K562 (cell line): ENCODE results near the gene ZFYVE28. TPM values are rescaled to one million over a fixed set of nuclear protein-coding genes. Genes with fewer than 3 reads are reported as not detected.
"Not testable (repeated sequence)": the region's sequence is repeated elsewhere in the genome, so short reads cannot be mapped to it uniquely, and the experiment has no call there.

ENCODE experiments used
- ATAC-seq: fragments of 200-7000 bp; cut with Tn5 transposase; 3 replicates; pipeline ENCODE4 v1.9.1; 2020; ENCODE audit warnings: moderate library complexity
- BruUV-seq: library from RNA; stranded (reverse); fragments of 400-500 nt; replicated peaks from 2 replicates; lab custom pipeline; 2021; lab: Mats Ljungman, UMichigan
- CTCF ChIA-PET: fragments of 300-600 bp; formaldehyde crosslinking; extraction: SDS; loops from one replicate; lab custom pipeline; 2021; ENCODE audit warnings: low intra/inter-chr PET ratio; lab: Yijun Ruan, JAX
- POLR2A ChIA-PET: fragments of 300-600, 350-650 bp; sonication (Branson Sonifier 250); formaldehyde crosslinking; extraction: SDS; loops from one replicate; lab custom pipeline; 2021; ENCODE audit warnings: antibody characterized with exemption, inconsistent platforms; lab: Yijun Ruan, JAX
- DNase-seq, 4 experiments: peaks; one replicate each; pipeline versions ENCODE4 v3.0.0 to v3.0.0-alpha.2; 2011 to 2018; ENCODE audit warnings: low spot score in 3 of 4, mixed read lengths in 3 of 4; ENCODE audit errors: extremely low read depth in 1 of 4
- FAIRE-seq: peaks from 2 replicates; lab custom pipeline; 2011; peaks lifted over from hg19 to GRCh38; lab: Jason Lieb, UNC
- H2AFZ ChIP-seq: 2 replicates; pipeline ENCODE4 v1.6.0; 2011; ENCODE audit warnings: low read depth, low read length, control low read depth, inconsistent platforms
- H3K27ac ChIP-seq: fragments of 200-600 bp; 3 replicates; pipeline ENCODE4 v1.8.0; 2011; ENCODE audit warnings: low read depth, mild to moderate bottlenecking, control low read depth, inconsistent platforms, low read length, moderate library complexity, mixed read lengths; ENCODE audit errors: extremely low read depth
- H3K27me3 ChIP-seq, 2 experiments: fragments of 300-600 bp in 1 of 2; 2 replicates in 1 of 2; 3 replicates in 1 of 2; pipeline versions ENCODE4 v1.6.0 to v1.8.0; 2011; ENCODE audit warnings: inconsistent platforms in 2 of 2, low read length in 2 of 2, mild to moderate bottlenecking in 1 of 2, mixed read lengths in 1 of 2, moderate library complexity in 1 of 2; ENCODE audit not compliant: control insufficient read depth in 2 of 2, insufficient read depth in 2 of 2
- H3K36me3 ChIP-seq: fragments of 300-600 bp; 3 replicates; pipeline ENCODE4 v1.8.0; 2011; ENCODE audit warnings: mild to moderate bottlenecking, low read length, inconsistent platforms; ENCODE audit not compliant: control insufficient read depth, insufficient read depth
- H3K4me1 ChIP-seq, 2 experiments: fragments of 200-600 bp in 1 of 2; replicated peaks in 1 of 2; 2 replicates in 1 of 2; 3 replicates in 1 of 2; pipeline versions ENCODE4 v1.5.1 to v1.8.0; 2011; ENCODE audit warnings: inconsistent platforms in 2 of 2, low read length in 2 of 2, mild to moderate bottlenecking in 1 of 2, mixed read lengths in 1 of 2, moderate library complexity in 1 of 2; ENCODE audit not compliant: control insufficient read depth in 2 of 2, insufficient read depth in 2 of 2
- H3K4me2 ChIP-seq: 2 replicates; pipeline ENCODE4 v1.6.1; 2011; ENCODE audit warnings: low read length, control low read depth, inconsistent platforms, mixed read lengths; ENCODE audit not compliant: insufficient read depth
- H3K4me3 ChIP-seq: fragments of 200-600 bp; sonication (generic), shearing (Covaris generic); 2 replicates; pipeline ENCODE4 v1.5.1; 2016; ENCODE audit warnings: control low read depth, inconsistent platforms
- H3K79me2 ChIP-seq: fragments of 200-600 bp; 3 replicates; pipeline ENCODE4 v1.8.0; 2011; ENCODE audit warnings: low read length, inconsistent platforms; ENCODE audit not compliant: control insufficient read depth, insufficient read depth
- H3K9ac ChIP-seq, 2 experiments: 2 replicates each; pipeline versions ENCODE4 v1.6.0 to v1.6.1; 2011; ENCODE audit warnings: low read depth in 2 of 2, low read length in 2 of 2, control low read depth in 1 of 2, inconsistent platforms in 1 of 2, mild to moderate bottlenecking in 1 of 2, mixed read lengths in 1 of 2; ENCODE audit not compliant: insufficient read depth in 1 of 2
- H3K9me1 ChIP-seq: one replicate; pipeline ENCODE4 v1.6.0; 2011; ENCODE audit warnings: inconsistent platforms, mild to moderate bottlenecking, low read length, moderate library complexity; ENCODE audit not compliant: control insufficient read depth, insufficient read depth
- H3K9me3 ChIP-seq: replicated peaks from 2 replicates; pipeline ENCODE4 v1.5.1; 2011; ENCODE audit warnings: low read depth, low read length, inconsistent platforms; ENCODE audit not compliant: control insufficient read depth, insufficient read depth
- H4K20me1 ChIP-seq: replicated peaks from 2 replicates; pipeline ENCODE4 v1.6.1; 2011; ENCODE audit warnings: low read length, inconsistent platforms, mixed read lengths; ENCODE audit not compliant: control insufficient read depth, insufficient read depth
- HDAC2 ChIP-seq: fragments of 450-650 bp; IDR thresholded peaks from 2 replicates; pipeline ENCODE4 v1.6.1; 2016; ENCODE audit warnings: mild to moderate bottlenecking
- MGA ChIP-seq: fragments of 450-650 bp; IDR thresholded peaks from 2 replicates; pipeline ENCODE4 v1.6.1; 2016; ENCODE audit warnings: mild to moderate bottlenecking, moderate library complexity
- ZBTB7A ChIP-seq: IDR thresholded peaks from 2 replicates; pipeline ENCODE4 v1.6.1; 2011; ENCODE audit warnings: low read depth, mild to moderate bottlenecking, low read length, moderate library complexity, borderline replicate concordance; ENCODE audit not compliant: control insufficient read depth
- WGBS: fragments of 100-300 bp; shearing (Covaris generic); methylation state at CpG from one replicate; pipeline ENCODE4 v1.1.6; 2016; ENCODE audit warnings: low coverage, mixed read lengths; ENCODE audit not compliant: insufficient coverage; ENCODE audit errors: missing lambda C conversion rate; 5-methylcytosine and 5-hydroxymethylcytosine counted together
- in situ Hi-C: fragments of 300-500 bp; cut with MboI; formaldehyde crosslinking; loops from 4 replicates; pipeline ENCODE4 v1.15.0; 2018; ENCODE audit warnings: inconsistent platforms, mixed read lengths
- intact Hi-C: fragments of 100-400 bp; cut with micrococcal nuclease; formaldehyde crosslinking; loops from 2 replicates; pipeline ENCODE4 v1.14.2; 2022
- polyA plus RNA-seq, 8 experiments: library from polyadenylated mRNA; depleted of rRNA in 4 of 8; stranded (reverse) in 5 of 8; unstranded in 3 of 8; fragments of >200 nt; fragmentation: Nextera tagmentation in 2 of 8; fragmentation: Illumina TruSeq in 1 of 8; extraction: Ambion mirVana in 2 of 8; extraction: Trizol in 1 of 8; gene quantifications; 2 replicates each; pipeline versions ENCODE4 v1.2.1 to v1.2.3, GENCODE V29; 2011 to 2014; ENCODE audit warnings: inconsistent platforms in 1 of 8, missing spikeins in 1 of 8
- total RNA-seq, 7 experiments: library from RNA; depleted of rRNA in 6 of 7; stranded (reverse); fragments of >200 nt in 6 of 7; fragmentation: Illumina TruSeq in 2 of 7; extraction: Trizol in 2 of 7; gene quantifications; 2 replicates each; pipeline versions ENCODE4 v1.2.1 to v1.2.3, GENCODE V29; 2011 to 2021; ENCODE audit warnings: low replicate concordance in 1 of 7

Gene ZFYVE28
- total and polyA plus RNA-seq, 9 of the 15 experiments (the other 6 are each of a cell fraction or from before 2014, with no cell fraction given) = 1.3 to 24.8 (median 8.9) TPM

GRCh38 chr4:2465544-2465943 lies 47.1 kb upstream of the ZFYVE28 start:
- H3K27ac ChIP-seq, FAIRE-seq, H3K4me3 ChIP-seq, CTCF ChIA-PET, H3K27me3 ChIP-seq, H3K36me3 ChIP-seq, intact Hi-C loops, BruUV-seq, H3K4me2 ChIP-seq, H2AFZ ChIP-seq, H3K9me1 ChIP-seq, in situ Hi-C loops, ATAC-seq, H3K9me3 ChIP-seq: not testable (repeated sequence)
- Histone ChIP-seq H3K4me1 (peaks cover 20 to 63% of the 10 kb centered on the region in 2 experiments; a peak in 4 of 5 replicates), H3K9ac (peak overlapping the region in 1 of 2 experiments; percentile 73; a peak in 1 of 4 replicates), H3K79me2 (peaks cover 30% of the 10 kb centered on the region), H4K20me1 (peaks cover 10% of the 10 kb centered on the region)
- peak in 1 of 4 experiments; percentile 50 for DNase-seq
- POLR2A ChIA-PET = interaction anchor here (0.8 to 1.2 kb wide), 4 partner anchors 10 to 379 kb away, joined by 3 read pairs; no protein-coding TSS in a partner anchor
- peak; percentile 33; the same call in 1 of the 2 replicates for TF ChIP-seq ZBTB7A

DNA sequence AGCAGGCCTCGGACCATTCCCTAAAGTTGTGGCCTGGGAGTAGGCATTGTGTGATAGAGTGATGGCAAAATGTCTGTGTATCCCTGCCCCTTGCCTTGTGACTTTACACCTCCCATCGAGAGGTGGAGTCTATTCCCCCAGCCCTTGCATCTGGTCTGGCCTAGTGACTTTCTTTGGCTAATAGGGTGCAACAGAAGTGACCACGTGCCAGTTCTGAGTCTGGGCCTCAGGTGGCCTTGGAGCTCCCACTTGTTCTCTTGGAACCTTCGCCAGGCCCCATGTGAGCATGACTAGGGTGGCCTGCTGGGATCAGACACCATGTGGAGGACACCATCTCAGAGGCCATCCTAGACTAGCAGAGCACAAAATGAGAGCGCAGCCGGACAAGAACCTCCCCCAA lies 46.6 kb upstream of the ZFYVE28 start:
- Histone ChIP-seq H3K9me1 (no peaks in the 10 kb centered on the region), H3K36me3 (peaks cover 3% of the 10 kb centered on the region; the same call in 2 of the 3 replicates), H3K4me3 (no peak overlapping the region), H3K27me3 (peaks cover 0 to 3% of the 10 kb centered on the region in 2 experiments; a peak in 1 of 5 replicates), H3K27ac (no peak overlapping the region), H3K9me3 (no peaks in the 10 kb centered on the region), H3K4me2 (no peak overlapping the region), H2AFZ (0 out of 2 replicates have a peak overlapping the region, but pooled peaks have one; percentile 9), H3K79me2 (peaks cover 25% of the 10 kb centered on the region), H4K20me1 (peaks cover 5% of the 10 kb centered on the region; the same call in 1 of the 2 replicates), H3K9ac (peak overlapping the region in 1 of 2 experiments; percentile 75; a peak in 1 of 4 replicates), H3K4me1 (peaks cover 17 to 63% of the 10 kb centered on the region in 2 experiments; a peak in 4 of 5 replicates)
- ATAC-seq (no peak), FAIRE-seq (no peak), DNase-seq (no peak)
- ChIA-PET CTCF (no interaction called here), POLR2A (interaction anchor here (0.6 to 1.2 kb wide), 3 partner anchors 13 to 723 kb away, joined by 3 to 4 read pairs (median 3); no protein-coding TSS in a partner anchor)
- WGBS = 66% methylated on average over 6 of the region's 6 CpGs
- intact Hi-C loops = no loop called here
- in situ Hi-C loops = no loop called here
- no TSS peak for BruUV-seq
- TF ChIP-seq HDAC2 = no peak
- 0 out of 2 replicates have a peak, but pooled peaks have one; percentile 20 for TF ChIP-seq MGA
